Measurements from ENCODE around the gene SDK1.

DNA sequence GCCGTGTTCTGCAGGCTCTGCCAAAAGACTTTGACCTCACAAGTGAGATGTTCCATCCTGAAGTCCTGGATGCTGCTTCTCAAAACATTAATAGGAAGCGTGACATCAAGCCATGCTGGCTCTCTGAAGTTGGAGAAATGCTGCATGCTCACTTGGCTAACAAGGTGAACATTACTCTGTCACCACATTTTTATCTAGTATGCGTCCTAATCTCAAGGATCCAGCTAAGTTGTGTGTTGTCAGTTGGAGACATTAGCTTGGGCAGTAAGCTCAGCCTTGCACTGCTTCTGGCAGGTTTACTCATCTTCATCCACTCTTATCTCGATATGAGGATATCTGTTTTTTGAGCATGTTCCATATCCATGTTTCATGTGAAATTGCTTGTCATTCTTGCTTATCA lies 165.2 kb downstream of the SDK1 start:
- TF ChIP-seq, protein P1, sequence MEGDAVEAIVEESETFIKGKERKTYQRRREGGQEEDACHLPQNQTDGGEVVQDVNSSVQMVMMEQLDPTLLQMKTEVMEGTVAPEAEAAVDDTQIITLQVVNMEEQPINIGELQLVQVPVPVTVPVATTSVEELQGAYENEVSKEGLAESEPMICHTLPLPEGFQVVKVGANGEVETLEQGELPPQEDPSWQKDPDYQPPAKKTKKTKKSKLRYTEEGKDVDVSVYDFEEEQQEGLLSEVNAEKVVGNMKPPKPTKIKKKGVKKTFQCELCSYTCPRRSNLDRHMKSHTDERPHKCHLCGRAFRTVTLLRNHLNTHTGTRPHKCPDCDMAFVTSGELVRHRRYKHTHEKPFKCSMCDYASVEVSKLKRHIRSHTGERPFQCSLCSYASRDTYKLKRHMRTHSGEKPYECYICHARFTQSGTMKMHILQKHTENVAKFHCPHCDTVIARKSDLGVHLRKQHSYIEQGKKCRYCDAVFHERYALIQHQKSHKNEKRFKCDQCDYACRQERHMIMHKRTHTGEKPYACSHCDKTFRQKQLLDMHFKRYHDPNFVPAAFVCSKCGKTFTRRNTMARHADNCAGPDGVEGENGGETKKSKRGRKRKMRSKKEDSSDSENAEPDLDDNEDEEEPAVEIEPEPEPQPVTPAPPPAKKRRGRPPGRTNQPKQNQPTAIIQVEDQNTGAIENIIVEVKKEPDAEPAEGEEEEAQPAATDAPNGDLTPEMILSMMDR (IDR thresholded peaks at IDR 0.05) = no peak
- no peak for TF ChIP-seq POLR2A (IDR thresholded peaks at IDR 0.05)
